Endodermal cell (in vitro differentiated cells): ENCODE measurements around the gene UGP2. TPM values are rescaled to one million over a fixed set of nuclear protein-coding genes. Genes with fewer than 3 reads are reported as not detected.
"Not testable (repeated sequence)": the region's sequence is repeated elsewhere in the genome, so short reads cannot be mapped to it uniquely, and the experiment has no call there.

Experiments used
- DNase-seq: peaks from one replicate; pipeline ENCODE4 v3.0.0-alpha.2; 2017
- H3K27ac ChIP-seq: 2 replicates; pipeline ENCODE4 v1.5.1; 2013; ENCODE audit warnings: mild to moderate bottlenecking, low read depth, low read length, moderate library complexity
- H3K27me3 ChIP-seq: 2 replicates; pipeline ENCODE4 v1.6.1; 2013; ENCODE audit warnings: mild to moderate bottlenecking, low read length, moderate library complexity; ENCODE audit not compliant: insufficient read depth, control insufficient read depth, poor library complexity, severe bottlenecking
- H3K36me3 ChIP-seq: 2 replicates; pipeline ENCODE4 v1.7.0; 2013; ENCODE audit warnings: mild to moderate bottlenecking, low read length, moderate library complexity; ENCODE audit not compliant: control insufficient read depth, insufficient read depth
- H3K4me1 ChIP-seq: one replicate; pipeline ENCODE4 v1.7.0; 2013; ENCODE audit warnings: low read length; ENCODE audit not compliant: control insufficient read depth, insufficient read depth
- H3K4me3 ChIP-seq: 2 replicates; pipeline ENCODE4 v1.5.1; 2013; ENCODE audit warnings: mild to moderate bottlenecking, low read length, moderate library complexity
- H3K9ac ChIP-seq: 2 replicates; pipeline ENCODE4 v1.6.1; 2013; ENCODE audit warnings: mild to moderate bottlenecking, low read length, moderate library complexity; ENCODE audit not compliant: poor library complexity, severe bottlenecking; ENCODE audit errors: extremely low read depth
- H3K9me3 ChIP-seq: 2 replicates; pipeline ENCODE4 v1.6.1; 2013; ENCODE audit warnings: mild to moderate bottlenecking, low read length, moderate library complexity; ENCODE audit not compliant: control insufficient read depth
- H3K27ac Mint-ChIP-seq: 2 replicates; pipeline ENCODE4 v1.8.0; 2020; ENCODE audit warnings: mixed read lengths
- H3K27me3 Mint-ChIP-seq: 2 replicates; pipeline ENCODE4 v1.8.0; 2021; ENCODE audit warnings: mild to moderate bottlenecking, mixed read lengths; ENCODE audit not compliant: insufficient read depth
- H3K36me3 Mint-ChIP-seq: 2 replicates; pipeline ENCODE4 v1.8.0; 2020; ENCODE audit warnings: low read depth, mixed read lengths
- H3K4me1 Mint-ChIP-seq: 2 replicates; pipeline ENCODE4 v1.8.0; 2020; ENCODE audit warnings: mixed read lengths
- H3K4me3 Mint-ChIP-seq: 2 replicates; pipeline ENCODE4 v1.8.0; 2020; ENCODE audit warnings: mild to moderate bottlenecking, moderate library complexity, mixed read lengths
- H3K9me3 Mint-ChIP-seq: 2 replicates; pipeline ENCODE4 v1.8.0; 2020; ENCODE audit warnings: mild to moderate bottlenecking, mixed read lengths
- WGBS, 2 experiments: methylation state at CpG; one replicate each; pipeline versions ENCODE4 v1.1.5 to v1.1.7; 2013; ENCODE audit warnings: missing lambda C conversion rate in 2 of 2, mixed read lengths in 1 of 2; ENCODE audit not compliant: insufficient coverage in 1 of 2, insufficient read length in 1 of 2; 5-methylcytosine and 5-hydroxymethylcytosine counted together
- total RNA-seq, 2 donors: library from RNA; stranded (reverse); fragmentation: NEBNext Ultra II Directional in 1 of 2; extraction: Animal tissue kit (Norgen Biotek cat#: 25700) in 1 of 2; gene quantifications; 2 replicates in 1 of 2; 3 replicates in 1 of 2; pipeline ENCODE4 v1.2.1, GENCODE V29; 2021
- TF ChIP-seq, protein P1 (sequence below): fragments of 200-600 bp; sonication (generic); conservative IDR thresholded peaks from 2 replicates; pipeline ENCODE4 v1.5.0; 2021; ENCODE audit warnings: antibody characterized with exemption, mild to moderate bottlenecking

Gene UGP2
- total RNA-seq, 2 donors from 2014 or later, result 104 to 136 TPM

DNA sequence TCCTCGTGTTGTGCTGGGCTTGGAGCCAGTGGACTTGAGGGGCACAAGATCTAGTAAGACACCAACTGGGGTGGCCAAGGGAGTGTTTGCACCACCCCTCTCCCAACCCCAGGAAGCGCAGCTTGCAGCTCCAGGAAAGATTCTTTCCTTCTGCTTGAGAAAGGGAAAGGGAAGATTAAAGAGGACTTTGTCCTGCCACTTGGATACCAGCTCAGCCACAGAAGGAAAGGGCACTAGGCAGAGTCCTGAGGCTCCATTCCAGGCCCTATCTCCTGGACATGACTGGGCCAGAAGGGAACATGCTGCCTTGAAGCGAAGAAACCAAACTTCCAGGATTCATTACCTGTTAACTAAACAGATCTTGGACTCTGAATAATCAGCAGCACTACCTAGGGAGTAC lies 44.9 kb upstream of the UGP2 start:
- no peak for DNase-seq
- no peak overlapping the region for H3K4me3 ChIP-seq
- no peaks in the 10 kb centered on the region for H3K9me3 ChIP-seq
- Mint-ChIP-seq H3K9me3 (no peaks in the 10 kb centered on the region), H3K36me3 (no peaks in the 10 kb centered on the region), H3K4me3 (no peak overlapping the region), H3K4me1 (peaks cover 4% of the 10 kb centered on the region), H3K27me3 (no peaks in the 10 kb centered on the region), H3K27ac (no peak overlapping the region)
- H3K4me1 ChIP-seq, result no peaks in the 10 kb centered on the region
- H3K36me3 ChIP-seq, result no peaks in the 10 kb centered on the region
- H3K27me3 ChIP-seq, result no peaks in the 10 kb centered on the region
- no peak overlapping the region for H3K27ac ChIP-seq
- H3K9ac ChIP-seq, result no peak overlapping the region
- WGBS, 2 experiments, result 100% methylated on average over 2 to 3 of the region's 3 CpGs
- TF ChIP-seq, protein P1, sequence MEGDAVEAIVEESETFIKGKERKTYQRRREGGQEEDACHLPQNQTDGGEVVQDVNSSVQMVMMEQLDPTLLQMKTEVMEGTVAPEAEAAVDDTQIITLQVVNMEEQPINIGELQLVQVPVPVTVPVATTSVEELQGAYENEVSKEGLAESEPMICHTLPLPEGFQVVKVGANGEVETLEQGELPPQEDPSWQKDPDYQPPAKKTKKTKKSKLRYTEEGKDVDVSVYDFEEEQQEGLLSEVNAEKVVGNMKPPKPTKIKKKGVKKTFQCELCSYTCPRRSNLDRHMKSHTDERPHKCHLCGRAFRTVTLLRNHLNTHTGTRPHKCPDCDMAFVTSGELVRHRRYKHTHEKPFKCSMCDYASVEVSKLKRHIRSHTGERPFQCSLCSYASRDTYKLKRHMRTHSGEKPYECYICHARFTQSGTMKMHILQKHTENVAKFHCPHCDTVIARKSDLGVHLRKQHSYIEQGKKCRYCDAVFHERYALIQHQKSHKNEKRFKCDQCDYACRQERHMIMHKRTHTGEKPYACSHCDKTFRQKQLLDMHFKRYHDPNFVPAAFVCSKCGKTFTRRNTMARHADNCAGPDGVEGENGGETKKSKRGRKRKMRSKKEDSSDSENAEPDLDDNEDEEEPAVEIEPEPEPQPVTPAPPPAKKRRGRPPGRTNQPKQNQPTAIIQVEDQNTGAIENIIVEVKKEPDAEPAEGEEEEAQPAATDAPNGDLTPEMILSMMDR, result no peak

GRCh38 chr2:63801455-63801854 lies 40.2 kb upstream of the UGP2 start:
- H3K9me3 Mint-ChIP-seq, result peaks cover 21% of the 10 kb centered on the region
- no peak overlapping the region for H3K4me3 Mint-ChIP-seq
- no peak overlapping the region for H3K27ac Mint-ChIP-seq
- no peak overlapping the region for H3K4me3 ChIP-seq
- TF ChIP-seq, protein P1, result no peak
- WGBS, 2 experiments, result 85 to 89% methylated on average over 6 of the region's 6 CpGs
- H3K36me3 ChIP-seq, result no peaks in the 10 kb centered on the region
- H3K27me3 ChIP-seq, result no peaks in the 10 kb centered on the region
- peaks cover 15% of the 10 kb centered on the region for H3K9me3 ChIP-seq
- H3K27ac ChIP-seq, result no peak overlapping the region
- H3K9ac ChIP-seq, result no peak overlapping the region
- H3K4me1 Mint-ChIP-seq, result peaks cover 3% of the 10 kb centered on the region
- no peaks in the 10 kb centered on the region for H3K4me1 ChIP-seq
- no peak for DNase-seq
- H3K27me3 Mint-ChIP-seq, result no peaks in the 10 kb centered on the region
- peaks cover 11% of the 10 kb centered on the region for H3K36me3 Mint-ChIP-seq

- H3K9ac ChIP-seq, result no peak overlapping the region
- Mint-ChIP-seq H3K9me3 (peaks cover 45% of the 10 kb centered on the region), H3K27me3 (no peaks in the 10 kb centered on the region), H3K4me1 (no peaks in the 10 kb centered on the region), H3K36me3 (peaks cover 19% of the 10 kb centered on the region), H3K27ac (no peak overlapping the region), H3K4me3 (no peak overlapping the region)
- H3K27ac ChIP-seq, result no peak overlapping the region
- TF ChIP-seq, protein P1, result no peak
- no peak overlapping the region for H3K4me3 ChIP-seq
- no peak for DNase-seq
- no peaks in the 10 kb centered on the region for H3K4me1 ChIP-seq
- no peaks in the 10 kb centered on the region for H3K36me3 ChIP-seq
- H3K9me3 ChIP-seq, result peaks cover 26% of the 10 kb centered on the region
- H3K27me3 ChIP-seq, result no peaks in the 10 kb centered on the region
These were observed 36.3 kb upstream of the UGP2 start for GRCh38 chr2:63805412-63805811.

GRCh38 chr2:63808036-63808435 lies 33.7 kb upstream of the UGP2 start:
- H3K4me3 ChIP-seq, H3K4me1 ChIP-seq, H3K36me3 ChIP-seq, H3K4me3 Mint-ChIP-seq, H3K27ac Mint-ChIP-seq, H3K27ac ChIP-seq, H3K9ac ChIP-seq, H3K27me3 ChIP-seq, H3K27me3 Mint-ChIP-seq, DNase-seq, H3K4me1 Mint-ChIP-seq: not testable (repeated sequence)
- Mint-ChIP-seq H3K9me3 (peaks cover 45% of the 10 kb centered on the region), H3K36me3 (peaks cover 19% of the 10 kb centered on the region)
- peaks cover 26% of the 10 kb centered on the region for H3K9me3 ChIP-seq
- 87% methylated on average over 2 of the region's 6 CpGs; no CpG with 5 or more reads in 1 of the 2 experiments for WGBS, 2 experiments

DNA sequence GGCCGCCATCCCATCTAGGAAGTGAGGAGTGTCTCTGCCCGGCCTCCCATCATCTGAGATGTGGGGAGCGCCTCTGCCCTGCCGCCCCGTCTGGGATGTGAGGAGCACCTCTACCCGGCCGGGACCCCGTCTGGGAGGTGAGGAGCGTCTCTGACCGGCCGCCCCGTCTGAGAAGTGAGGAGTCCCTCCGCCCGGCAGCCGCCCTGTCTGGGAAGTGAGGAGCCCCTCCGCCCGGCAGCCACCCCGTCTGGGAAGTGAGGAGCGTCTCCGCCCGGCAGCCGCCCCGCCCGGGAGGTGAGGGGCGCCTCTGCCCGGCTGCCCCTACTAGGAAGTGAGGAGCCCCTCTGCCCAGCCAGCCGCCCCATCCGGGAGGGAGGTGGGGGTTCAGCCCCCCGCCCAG lies 32.8 kb upstream of the UGP2 start:
- not testable (repeated sequence) for H3K4me3 ChIP-seq, DNase-seq, H3K4me1 ChIP-seq, H3K27ac ChIP-seq, H3K4me1 Mint-ChIP-seq, H3K9ac ChIP-seq, H3K36me3 ChIP-seq, H3K4me3 Mint-ChIP-seq, H3K27me3 Mint-ChIP-seq, H3K27ac Mint-ChIP-seq, H3K27me3 ChIP-seq
- WGBS, 2 experiments, result 93% methylated on average over 27 of the region's 29 CpGs; no CpG with 5 or more reads in 1 of the 2 experiments
- H3K36me3 Mint-ChIP-seq, result peaks cover 19% of the 10 kb centered on the region
- H3K9me3 ChIP-seq, result peaks cover 26% of the 10 kb centered on the region
- H3K9me3 Mint-ChIP-seq, result peaks cover 45% of the 10 kb centered on the region
